Stimulated activated CD8-positive, alpha-beta memory T cell treated with anti-CD3 and anti-CD28 coated beads, Interleukin-12 subunit alpha, Interleukin-12 subunit beta, amount 100 ng/mL, for 4 hours (primary cell): ENCODE data around the gene PTPRG.

ENCODE experiments used
- DNase-seq: peaks from one replicate; pipeline ENCODE4 v3.0.0-alpha.2; 2020; ENCODE audit warnings: low read depth

PTPRG gene

GRCh38 chr3:61896251-61896650, 334.9 kb downstream of the PTPRG start:
- DNase-seq = no peak

- DNase-seq = no peak
These were observed 336.5 kb downstream of the PTPRG start for GRCh38 chr3:61897848-61898247.

GRCh38 chr3:61899700-61900462, 338.5 kb downstream of the PTPRG start:
- no peak for DNase-seq

GRCh38 chr3:61901496-61901895, 340.1 kb downstream of the PTPRG start:
- DNase-seq = no peak

- DNase-seq = no peak
These were observed 340.6 kb downstream of the PTPRG start for GRCh38 chr3:61901986-61902385.

- no peak for DNase-seq
These were observed 341.7 kb downstream of the PTPRG start for GRCh38 chr3:61903074-61903473.

- DNase-seq = no peak
These were observed 342.7 kb downstream of the PTPRG start for GRCh38 chr3:61903931-61904657.

- no peak for DNase-seq
These were observed 345.9 kb downstream of the PTPRG start for GRCh38 chr3:61907210-61907795.

GRCh38 chr3:61908382-61908781, 347.0 kb downstream of the PTPRG start:
- no peak for DNase-seq

GRCh38 chr3:61910732-61911131, 349.4 kb downstream of the PTPRG start:
- no peak for DNase-seq

- DNase-seq = no peak
These were observed 350.8 kb downstream of the PTPRG start for GRCh38 chr3:61912158-61912557.

- no peak for DNase-seq
These were observed 352.3 kb downstream of the PTPRG start for GRCh38 chr3:61913701-61914100.

- DNase-seq = no peak
These were observed 352.9 kb downstream of the PTPRG start for GRCh38 chr3:61914276-61914675.

GRCh38 chr3:61915296-61915695, 353.9 kb downstream of the PTPRG start:
- no peak for DNase-seq

- no peak for DNase-seq
These were observed 358.0 kb downstream of the PTPRG start for GRCh38 chr3:61919371-61919770.

GRCh38 chr3:61922118-61922517, 360.7 kb downstream of the PTPRG start:
- no peak for DNase-seq

GRCh38 chr3:61924090-61924735, 362.8 kb downstream of the PTPRG start:
- DNase-seq = no peak

- DNase-seq = no peak
These were observed 363.6 kb downstream of the PTPRG start for GRCh38 chr3:61924991-61925390.

- no peak for DNase-seq
These were observed 364.4 kb downstream of the PTPRG start for GRCh38 chr3:61925721-61926120.

GRCh38 chr3:61926923-61927322, 365.6 kb downstream of the PTPRG start:
- DNase-seq = no peak

- DNase-seq = no peak
These were observed 366.0 kb downstream of the PTPRG start for GRCh38 chr3:61927332-61927731.

GRCh38 chr3:61928039-61928438, 366.7 kb downstream of the PTPRG start:
- DNase-seq = no peak
